Testis (tissue), 2 donors: ENCODE measurements around the gene MIEN1.

Experiments
- CTCF ChIP-seq, 3 experiments: fragments of 450-650 bp in 2 of 3; fragments of 200-600 bp in 1 of 3; sonication (generic) in 1 of 3; IDR thresholded peaks; one replicate each; pipeline ENCODE4 v1.5.1; 2016 to 2019; ENCODE audit warnings: antibody characterized with exemption in 3 of 3, mild to moderate bottlenecking in 2 of 3, moderate library complexity in 1 of 3
- POLR2A ChIP-seq: fragments of 450-650 bp; IDR thresholded peaks from one replicate; pipeline ENCODE4 v1.6.1; 2017; ENCODE audit warnings: antibody characterized with exemption, mild to moderate bottlenecking, moderate library complexity

DNA sequence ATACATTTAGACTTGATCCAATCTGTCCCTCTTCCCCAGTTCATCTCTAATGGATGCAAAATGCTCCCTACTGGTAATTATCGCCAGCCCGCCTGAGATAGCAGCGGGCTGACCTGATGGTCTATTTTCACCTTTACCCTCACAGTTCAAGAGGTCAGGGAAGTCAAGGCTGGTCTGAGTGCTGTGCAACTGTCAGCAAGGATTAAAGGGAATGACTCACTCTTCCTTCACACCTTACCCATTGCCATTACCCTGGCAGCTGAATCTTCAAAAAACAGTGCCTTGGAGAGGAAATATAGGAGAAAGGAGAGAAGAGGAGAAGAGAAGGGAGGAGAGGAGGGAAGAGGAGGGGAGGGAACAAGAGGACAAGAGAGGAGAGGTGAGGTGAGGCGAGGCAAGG, 43.7 kb upstream of the MIEN1 start:
- TF ChIP-seq CTCF (IDR thresholded peaks at IDR 0.05) (no peak), POLR2A (no peak)
